ENCODE measurements around the gene LIPG. TPM values are rescaled to one million over a fixed set of nuclear protein-coding genes. Genes with fewer than 3 reads are reported as not detected.
"Not testable (repeated sequence)": the region's sequence is repeated elsewhere in the genome, so short reads cannot be mapped to it uniquely, and the experiment has no call there.

LIPG gene
- total RNA-seq, 4 donors from 2014 or later: 8.0 TPM; not detected in 3

DNA sequence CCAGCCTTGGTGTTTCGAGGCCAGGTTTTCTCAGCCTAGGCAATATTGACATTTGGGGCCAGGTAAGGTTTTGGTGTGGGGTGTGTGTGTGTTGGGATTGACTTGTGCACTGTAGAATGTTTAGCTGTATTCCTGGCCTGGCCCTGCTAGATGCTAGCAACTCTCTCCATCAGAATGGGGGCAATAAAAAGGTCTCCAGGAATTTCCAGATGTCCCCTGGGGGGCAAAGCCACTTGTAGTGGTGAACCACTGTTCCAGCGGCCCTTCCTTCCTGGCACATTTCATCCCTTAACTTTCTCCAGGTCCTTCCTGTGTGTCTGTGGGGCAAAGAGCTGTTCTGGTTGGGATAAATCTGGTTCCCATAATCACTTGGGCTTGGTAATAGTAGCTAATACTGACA is 12.0 kb downstream of the LIPG start:
- Histone ChIP-seq H3K9me3 (no peaks in the 10 kb centered on the region), H3K27me3 (no peaks in the 10 kb centered on the region), H3K4me3 (no peak overlapping the region), H3K4me1 (no peaks in the 10 kb centered on the region), H3K27ac (no peak overlapping the region), H3K36me3 (no peaks in the 10 kb centered on the region)
- TF ChIP-seq, protein P1, sequence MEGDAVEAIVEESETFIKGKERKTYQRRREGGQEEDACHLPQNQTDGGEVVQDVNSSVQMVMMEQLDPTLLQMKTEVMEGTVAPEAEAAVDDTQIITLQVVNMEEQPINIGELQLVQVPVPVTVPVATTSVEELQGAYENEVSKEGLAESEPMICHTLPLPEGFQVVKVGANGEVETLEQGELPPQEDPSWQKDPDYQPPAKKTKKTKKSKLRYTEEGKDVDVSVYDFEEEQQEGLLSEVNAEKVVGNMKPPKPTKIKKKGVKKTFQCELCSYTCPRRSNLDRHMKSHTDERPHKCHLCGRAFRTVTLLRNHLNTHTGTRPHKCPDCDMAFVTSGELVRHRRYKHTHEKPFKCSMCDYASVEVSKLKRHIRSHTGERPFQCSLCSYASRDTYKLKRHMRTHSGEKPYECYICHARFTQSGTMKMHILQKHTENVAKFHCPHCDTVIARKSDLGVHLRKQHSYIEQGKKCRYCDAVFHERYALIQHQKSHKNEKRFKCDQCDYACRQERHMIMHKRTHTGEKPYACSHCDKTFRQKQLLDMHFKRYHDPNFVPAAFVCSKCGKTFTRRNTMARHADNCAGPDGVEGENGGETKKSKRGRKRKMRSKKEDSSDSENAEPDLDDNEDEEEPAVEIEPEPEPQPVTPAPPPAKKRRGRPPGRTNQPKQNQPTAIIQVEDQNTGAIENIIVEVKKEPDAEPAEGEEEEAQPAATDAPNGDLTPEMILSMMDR (IDR thresholded peaks at IDR 0.05): no peak
- no peak for TF ChIP-seq POLR2A (IDR thresholded peaks at IDR 0.05)
- intact Hi-C loops (cut with DNase I; ENCODE audit: low total_unique reads): no loop called here
- no peak for DNase-seq

DNA sequence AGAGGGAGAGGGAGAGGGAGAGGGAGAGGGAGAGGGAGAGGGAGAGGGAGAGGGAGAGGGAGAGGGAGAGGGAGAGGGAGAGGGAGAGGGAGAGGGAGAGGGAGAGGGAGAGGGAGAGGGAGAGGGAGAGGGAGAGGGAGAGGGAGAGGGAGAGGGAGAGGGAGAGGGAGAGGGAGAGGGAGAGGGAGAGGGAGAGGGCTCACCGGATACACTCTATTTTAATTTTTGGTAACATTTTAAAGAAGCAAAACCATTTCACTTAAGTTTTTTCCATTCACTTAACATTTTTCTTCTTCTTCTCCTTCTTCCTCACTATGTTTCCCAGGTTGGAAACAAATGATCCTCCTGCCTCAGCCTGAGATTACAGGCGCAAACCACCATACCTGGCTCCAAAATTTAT is 17.2 kb downstream of the LIPG start:
- DNase-seq; H3K4me3 ChIP-seq; H3K4me1 ChIP-seq; H3K27me3 ChIP-seq; H3K9me3 ChIP-seq; intact Hi-C loops (cut with DNase I; ENCODE audit: low total_unique reads); H3K27ac ChIP-seq; H3K36me3 ChIP-seq: not testable (repeated sequence)

DNA sequence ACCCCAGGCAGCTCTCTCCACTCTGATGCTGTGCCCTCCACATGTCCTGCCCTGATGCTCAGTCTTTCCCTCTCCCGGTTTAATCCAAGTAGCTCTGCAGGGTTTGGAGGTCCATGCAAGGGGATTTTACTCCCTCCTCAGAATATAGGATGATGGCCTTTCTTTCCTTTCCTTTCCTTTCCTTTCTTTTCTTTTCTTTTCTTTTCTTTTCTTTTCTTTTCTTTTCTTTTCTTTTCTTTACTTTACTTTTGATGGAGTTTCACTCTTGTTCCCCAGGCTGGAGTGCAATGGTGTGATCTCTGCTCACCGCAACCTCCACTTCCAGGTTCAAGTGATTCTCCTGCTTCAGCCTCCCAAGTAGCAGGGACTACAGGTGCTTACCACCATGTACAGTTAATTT is 17.7 kb downstream of the LIPG start:
- H3K4me1 ChIP-seq; H3K4me3 ChIP-seq; DNase-seq; intact Hi-C loops (cut with DNase I; ENCODE audit: low total_unique reads); H3K9me3 ChIP-seq; H3K27me3 ChIP-seq; H3K36me3 ChIP-seq; H3K27ac ChIP-seq: not testable (repeated sequence)

DNA sequence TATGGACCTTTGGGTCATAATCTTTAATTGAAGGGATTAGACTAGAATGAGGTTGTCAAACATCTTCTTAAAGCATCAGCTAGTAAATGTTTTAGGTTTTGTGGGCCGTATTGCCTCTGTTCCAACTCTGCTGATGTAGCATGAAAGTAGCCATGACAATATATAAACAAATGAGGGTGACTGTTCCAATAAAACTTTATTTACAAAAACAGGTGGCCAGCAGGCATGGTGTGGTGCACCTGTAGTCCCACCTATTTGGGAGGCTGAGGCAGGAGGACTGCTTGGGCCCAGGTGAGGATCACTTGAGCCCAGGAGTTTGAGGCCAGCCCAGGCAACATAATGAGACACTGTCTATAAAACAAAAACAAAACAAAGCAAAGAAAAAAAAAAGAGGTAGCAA is 18.4 kb downstream of the LIPG start:
- TF ChIP-seq POLR2A (IDR thresholded peaks at IDR 0.05): no peak
- TF ChIP-seq, protein P1 (IDR thresholded peaks at IDR 0.05): no peak
- H3K9me3 ChIP-seq: no peaks in the 10 kb centered on the region
- H3K36me3 ChIP-seq: no peaks in the 10 kb centered on the region
- no peak for DNase-seq
- H3K27me3 ChIP-seq: no peaks in the 10 kb centered on the region
- H3K4me3 ChIP-seq: no peak overlapping the region
- intact Hi-C loops (cut with DNase I; ENCODE audit: low total_unique reads): no loop called here
- H3K4me1 ChIP-seq: no peaks in the 10 kb centered on the region
- H3K27ac ChIP-seq: no peak overlapping the region

DNA sequence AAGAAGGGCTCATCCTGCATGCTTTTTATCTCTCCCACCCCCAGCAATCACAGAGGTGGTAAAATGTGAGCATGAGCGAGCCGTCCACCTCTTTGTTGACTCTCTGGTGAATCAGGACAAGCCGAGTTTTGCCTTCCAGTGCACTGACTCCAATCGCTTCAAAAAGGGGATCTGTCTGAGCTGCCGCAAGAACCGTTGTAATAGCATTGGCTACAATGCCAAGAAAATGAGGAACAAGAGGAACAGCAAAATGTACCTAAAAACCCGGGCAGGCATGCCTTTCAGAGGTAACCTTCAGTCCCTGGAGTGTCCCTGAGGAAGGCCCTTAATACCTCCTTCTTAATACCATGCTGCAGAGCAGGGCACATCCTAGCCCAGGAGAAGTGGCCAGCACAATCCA is 19.5 kb downstream of the LIPG start:
- TF ChIP-seq, protein P1 (IDR thresholded peaks at IDR 0.05): no peak
- no peak for TF ChIP-seq POLR2A (IDR thresholded peaks at IDR 0.05)
- DNase-seq: no peak
- no peaks in the 10 kb centered on the region for H3K27me3 ChIP-seq
- intact Hi-C loops (cut with DNase I; ENCODE audit: low total_unique reads): no loop called here
- H3K27ac ChIP-seq: no peak overlapping the region
- H3K4me1 ChIP-seq: no peaks in the 10 kb centered on the region
- H3K9me3 ChIP-seq: no peaks in the 10 kb centered on the region
- no peaks in the 10 kb centered on the region for H3K36me3 ChIP-seq
- H3K4me3 ChIP-seq: no peak overlapping the region

DNA sequence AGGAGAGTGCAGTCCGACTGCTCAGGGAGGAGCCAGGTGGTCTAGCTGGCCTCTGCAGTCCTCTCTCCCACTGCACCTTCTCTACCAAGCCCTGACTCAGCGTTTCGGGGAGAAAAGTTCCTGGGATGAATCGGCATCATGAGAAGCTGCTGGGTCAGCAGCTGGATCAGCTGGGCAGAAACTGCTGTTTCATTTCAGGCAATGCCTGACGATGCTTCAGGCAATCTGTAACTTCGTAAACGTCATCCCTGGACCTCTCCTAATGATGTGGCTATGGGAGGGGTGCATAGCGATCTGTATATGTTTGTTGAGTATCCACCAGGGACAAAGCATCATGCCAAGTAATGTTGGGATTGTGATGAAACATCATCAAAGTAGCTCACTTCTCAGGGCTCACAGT is 20.7 kb downstream of the LIPG start:
- no peaks in the 10 kb centered on the region for H3K36me3 ChIP-seq
- H3K4me1 ChIP-seq: no peaks in the 10 kb centered on the region
- H3K9me3 ChIP-seq: no peaks in the 10 kb centered on the region
- intact Hi-C loops (cut with DNase I; ENCODE audit: low total_unique reads): no loop called here
- H3K27ac ChIP-seq: no peak overlapping the region
- no peak for DNase-seq
- H3K27me3 ChIP-seq: no peaks in the 10 kb centered on the region
- no peak overlapping the region for H3K4me3 ChIP-seq
- no peak for TF ChIP-seq POLR2A (IDR thresholded peaks at IDR 0.05)
- TF ChIP-seq, protein P1 (IDR thresholded peaks at IDR 0.05): no peak
